SK-N-SH (cell line): ENCODE data around the gene CRB2. TPM values are rescaled to one million over a fixed set of nuclear protein-coding genes. Genes with fewer than 3 reads are reported as not detected.

ENCODE experiments used
- CTCF ChIA-PET: fragments of 300-600, 350-600 bp; formaldehyde crosslinking; extraction: SDS; loops from one replicate; lab custom pipeline; 2021; lab: Yijun Ruan, JAX
- POLR2A ChIA-PET: fragments of 350-600 bp; sonication (Branson Sonifier 250); formaldehyde crosslinking; extraction: SDS; loops from one replicate; lab custom pipeline; 2020; ENCODE audit warnings: antibody characterized with exemption, inconsistent platforms; lab: Yijun Ruan, JAX
- DNase-seq: peaks from one replicate; pipeline ENCODE4 v3.0.0; 2012
- H2AFZ ChIP-seq: fragments of 200-600 bp; sonication (generic); 2 replicates; pipeline ENCODE4 v1.8.1; 2016; ENCODE audit warnings: antibody characterized with exemption, mild to moderate bottlenecking, low read depth
- H3F3A ChIP-seq: fragments of 200-600 bp; sonication (generic); replicated peaks from 2 replicates; pipeline ENCODE3; 2016; ENCODE audit warnings: antibody characterized with exemption, mild to moderate bottlenecking; ENCODE audit not compliant: insufficient read depth
- H3K27ac ChIP-seq, 2 experiments: fragments of 200-500 bp in 1 of 2; fragments of 200-600 bp in 1 of 2; sonication (Bioruptor generic) in 1 of 2; sonication (generic), shearing (Covaris generic) in 1 of 2; 2 replicates each; pipeline versions ENCODE4 v1.5.1 to v1.6.1; 2014 to 2016; ENCODE audit warnings: low read depth in 2 of 2, inconsistent platforms in 1 of 2, low read length in 1 of 2, mild to moderate bottlenecking in 1 of 2, mixed read lengths in 1 of 2
- H3K27me3 ChIP-seq: fragments of 200-600 bp; sonication (generic), shearing (Covaris generic); 2 replicates; pipeline ENCODE4 v1.6.1; 2016; ENCODE audit warnings: mixed run types; ENCODE audit not compliant: insufficient read depth
- H3K36me3 ChIP-seq, 2 experiments: fragments of 200-500 bp in 1 of 2; fragments of 200-600 bp in 1 of 2; sonication (Bioruptor generic) in 1 of 2; sonication (generic) in 1 of 2; replicated peaks in 1 of 2; 2 replicates each; pipeline versions ENCODE3 to v1.5.1; 2014 to 2016; ENCODE audit warnings: low read length in 1 of 2, mild to moderate bottlenecking in 1 of 2; ENCODE audit not compliant: insufficient read depth in 2 of 2, control insufficient read depth in 1 of 2
- H3K4me1 ChIP-seq, 2 experiments: fragments of 200-500 bp in 1 of 2; fragments of 200-600 bp in 1 of 2; sonication (Bioruptor generic) in 1 of 2; sonication (generic), shearing (Covaris generic) in 1 of 2; 2 replicates each; pipeline versions ENCODE4 v1.5.1 to v1.6.1; 2014 to 2016; ENCODE audit warnings: low read depth in 1 of 2, low read length in 1 of 2, mixed run types in 1 of 2; ENCODE audit not compliant: insufficient read depth in 2 of 2, control insufficient read depth in 1 of 2
- H3K4me2 ChIP-seq: fragments of 200-600 bp; sonication (generic), shearing (Covaris generic); 2 replicates; pipeline ENCODE4 v1.6.1; 2017; ENCODE audit warnings: mixed run types
- H3K4me3 ChIP-seq, 2 experiments: fragments of 200-500 bp in 1 of 2; fragments of 200-600 bp in 1 of 2; sonication (Bioruptor generic) in 1 of 2; sonication (generic), shearing (Covaris generic) in 1 of 2; 2 replicates each; pipeline versions ENCODE4 v1.5.1 to v1.8.1; 2014 to 2016; ENCODE audit warnings: low read depth in 2 of 2, inconsistent platforms in 1 of 2, low read length in 1 of 2, mild to moderate bottlenecking in 1 of 2, mixed read lengths in 1 of 2, moderate library complexity in 1 of 2
- H3K79me2 ChIP-seq: fragments of 200-600 bp; sonication (generic); 2 replicates; pipeline ENCODE4 v1.8.1; 2017; ENCODE audit warnings: mild to moderate bottlenecking; ENCODE audit not compliant: insufficient read depth
- H3K9ac ChIP-seq: fragments of 200-600 bp; sonication (generic); 2 replicates; pipeline ENCODE4 v1.6.1; 2017; ENCODE audit warnings: mixed run types
- H3K9me2 ChIP-seq: fragments of 200-600 bp; sonication (generic); 2 replicates; pipeline ENCODE4 v1.6.1; 2017; ENCODE audit warnings: mixed run types
- H3K9me3 ChIP-seq: fragments of 200-600 bp; sonication (generic); 2 replicates; pipeline ENCODE4 v1.6.1; 2017; ENCODE audit warnings: mixed run types, mild to moderate bottlenecking, moderate library complexity
- H4K20me1 ChIP-seq: fragments of 200-600 bp; sonication (generic); 2 replicates; pipeline ENCODE4 v1.6.1; 2017; ENCODE audit warnings: mild to moderate bottlenecking, mixed run types; ENCODE audit not compliant: insufficient read depth
- CTCF ChIP-seq: fragments of 200-600 bp; sonication (generic); IDR thresholded peaks from 2 replicates; pipeline ENCODE4 v1.6.1; 2017; ENCODE audit warnings: antibody characterized with exemption, mild to moderate bottlenecking, moderate library complexity
- EZH2phosphoT487 ChIP-seq: fragments of 200-600 bp; sonication (generic); IDR thresholded peaks from 2 replicates; pipeline ENCODE4 v1.6.1; 2017; ENCODE audit warnings: low read depth, mixed run types, mild to moderate bottlenecking, antibody characterized with exemption, moderate library complexity, borderline replicate concordance
- FOXJ3 ChIP-seq: sonication (generic); formaldehyde crosslinking; IDR thresholded peaks from 2 replicates; pipeline ENCODE4 v1.5.1; 2020; ENCODE audit warnings: mild to moderate bottlenecking, missing genetic modification reagents
- FOXM1 ChIP-seq: IDR thresholded peaks from 2 replicates; pipeline ENCODE4 v1.4.0; 2012; ENCODE audit warnings: low read depth, mild to moderate bottlenecking
- GATA2 ChIP-seq: sonication (generic); formaldehyde crosslinking; IDR thresholded peaks from 2 replicates; pipeline ENCODE4 v1.5.0; 2020; ENCODE audit warnings: mild to moderate bottlenecking, missing genetic modification reagents
- MXI1 ChIP-seq: IDR thresholded peaks from 2 replicates; pipeline ENCODE4 v1.6.1; 2012; ENCODE audit warnings: mild to moderate bottlenecking, low read depth, low read length, improper control_type of control experiment
- NFIC ChIP-seq: IDR thresholded peaks from 2 replicates; pipeline ENCODE4 v1.4.0; 2012; ENCODE audit warnings: borderline replicate concordance
- NRF1 ChIP-seq: IDR thresholded peaks from 2 replicates; pipeline ENCODE4 v1.6.1; 2012; ENCODE audit warnings: low read depth, mild to moderate bottlenecking, low read length
- PBX3 ChIP-seq: IDR thresholded peaks from 2 replicates; pipeline ENCODE4; 2012
- RAD21 ChIP-seq: IDR thresholded peaks from 2 replicates; pipeline ENCODE4 v1.6.1; 2012; ENCODE audit warnings: mild to moderate bottlenecking, low read length
- RXRA ChIP-seq: IDR thresholded peaks from 2 replicates; pipeline ENCODE4 v1.4.0; 2012; ENCODE audit warnings: low read depth, mild to moderate bottlenecking, borderline replicate concordance
- SMC3 ChIP-seq: IDR thresholded peaks from 2 replicates; pipeline ENCODE4 v1.6.1; 2012; ENCODE audit warnings: low read depth, low read length, improper control_type of control experiment
- YY1 ChIP-seq: IDR thresholded peaks from 2 replicates; pipeline ENCODE4 v1.4.0; 2012; ENCODE audit warnings: low read depth, mild to moderate bottlenecking
- ZBTB33 ChIP-seq: IDR thresholded peaks from 2 replicates; pipeline ENCODE4 v1.4.0; 2012; ENCODE audit warnings: low read depth, borderline replicate concordance
- WGBS: methylation state at CpG from one replicate; pipeline ENCODE4 v1.1.6; 2017; ENCODE audit warnings: low lambda C conversion rate; 5-methylcytosine and 5-hydroxymethylcytosine counted together
- polyA plus RNA-seq, 3 experiments: library from polyadenylated mRNA; depleted of rRNA; stranded (reverse); fragments of >200 nt; gene quantifications; 2 replicates each; pipeline ENCODE4 v1.2.3, GENCODE V29; 2012

The CRB2 gene
- polyA plus RNA-seq, 1 of the 3 experiments (the other 2 are of a cell fraction), result not detected

GRCh38 chr9:123411191-123411590, 55.2 kb downstream of the CRB2 start:
- Histone ChIP-seq H3K4me3 (no peak overlapping the region), H3F3A (no peaks in the 10 kb centered on the region), H3K9ac (no peak overlapping the region), H3K27ac (no peak overlapping the region), H3K27me3 (no peaks in the 10 kb centered on the region), H3K79me2 (no peaks in the 10 kb centered on the region), H3K36me3 (no peaks in the 10 kb centered on the region), H3K4me1 (peaks cover 0 to 13% of the 10 kb centered on the region in 2 experiments; a peak in 1 of 4 replicates), H4K20me1 (no peaks in the 10 kb centered on the region), H3K9me3 (no peaks in the 10 kb centered on the region), H3K4me2 (no peak overlapping the region), H2AFZ (no peak overlapping the region), H3K9me2 (no peaks in the 10 kb centered on the region)
- 93% methylated on average over 9 of the region's 10 CpGs for WGBS
- no peak for TF ChIP-seq ZBTB33
- TF ChIP-seq EZH2phosphoT487, result no peak
- TF ChIP-seq GATA2 (CRISPR knock-in tag), result no peak
- TF ChIP-seq RAD21, result no peak
- POLR2A ChIA-PET, result no interaction called here
- DNase-seq, result no peak
- CTCF ChIA-PET, result interaction anchor here (1.1 to 6.9 kb wide), 3 partner anchors 9 to 630 kb away, joined by 3 to 23 read pairs (median 10); no protein-coding TSS in a partner anchor

GRCh38 chr9:123411636-123412035, 55.6 kb downstream of the CRB2 start:
- 97% methylated on average over 11 of the region's 11 CpGs for WGBS
- no peaks in the 10 kb centered on the region for H3K9me2 ChIP-seq
- no peaks in the 10 kb centered on the region for H3K9me3 ChIP-seq
- H3K36me3 ChIP-seq, result no peaks in the 10 kb centered on the region
- H4K20me1 ChIP-seq, result no peaks in the 10 kb centered on the region
- no peaks in the 10 kb centered on the region for H3F3A ChIP-seq
- H3K4me3 ChIP-seq, result no peak overlapping the region
- DNase-seq, result no peak
- no peak for TF ChIP-seq RAD21
- TF ChIP-seq NFIC, result no peak
- no peak for TF ChIP-seq MXI1
- TF ChIP-seq RXRA, result no peak
- TF ChIP-seq NRF1, result no peak
- no peak for TF ChIP-seq FOXM1
- TF ChIP-seq GATA2 (CRISPR knock-in tag), result no peak
- TF ChIP-seq PBX3, result no peak
- TF ChIP-seq CTCF, result no peak
- TF ChIP-seq YY1, result no peak
- no peak for TF ChIP-seq SMC3
- TF ChIP-seq FOXJ3, result no peak
- no peak overlapping the region for H2AFZ ChIP-seq
- H3K79me2 ChIP-seq, result no peaks in the 10 kb centered on the region
- H3K9ac ChIP-seq, result no peak overlapping the region
- peaks cover 0 to 10% of the 10 kb centered on the region in 2 experiments; a peak in 1 of 4 replicates for H3K4me1 ChIP-seq
- no peak overlapping the region for H3K4me2 ChIP-seq
- no peak overlapping the region for H3K27ac ChIP-seq
- ChIA-PET CTCF (interaction anchor here (0.6 to 6.9 kb wide), 4 partner anchors 10 to 630 kb away, joined by 3 to 23 read pairs (median 6); no protein-coding TSS in a partner anchor), POLR2A (no interaction called here)
- H3K27me3 ChIP-seq, result no peaks in the 10 kb centered on the region
